Measurements from ENCODE around the gene SYT9. TPM values are rescaled to one million over a fixed set of nuclear protein-coding genes. Genes with fewer than 3 reads are reported as not detected.

The SYT9 gene
- total and polyA plus RNA-seq, 2 of the 4 experiments (the other 2 are of a cell fraction), result not detected

- ChIA-PET CTCF (no interaction called here), POLR2A (ENCODE audit: unreplicated experiment) (no interaction called here)
- no peak overlapping the region for H3K9ac ChIP-seq (ENCODE audit: low read depth, low read length)
- no peaks in the 10 kb centered on the region for H3K27me3 ChIP-seq (ENCODE audit: control insufficient read depth, insufficient read depth, low read length)
- H4K20me1 ChIP-seq (ENCODE audit: insufficient read depth, low read length), result no peaks in the 10 kb centered on the region
- H4K5ac ChIP-seq (ENCODE audit: low read depth, low read length), result no peak overlapping the region
- no peak overlapping the region for H3K4me3 ChIP-seq (ENCODE audit: insufficient read depth, low read depth, low read length)
- H2BK120ac ChIP-seq (ENCODE audit: low read depth, low read length), result no peak overlapping the region
- WGBS, 2 experiments (ENCODE audit: extremely low coverage in 2 of 2, insufficient read length in 1 of 2), result no CpG with 5 or more reads among the region's 1 CpG
- H4K8ac ChIP-seq (ENCODE audit: low read depth in 2 of 2, low read length in 2 of 2), result no peak overlapping the region
- no TSS peak for BruUV-seq (replicated peaks)
- H2BK15ac ChIP-seq (ENCODE audit: low read depth, low read length), result no peak overlapping the region
- in situ Hi-C loops (cut with MboI; ENCODE audit: low sequenced_read_pairs), result no loop called here
- H2AK5ac ChIP-seq (ENCODE audit: low read depth, low read length), result no peak overlapping the region
- no peak overlapping the region for H2AK9ac ChIP-seq (replicated peaks; ENCODE audit: low read depth, low read length, poor library complexity)
- H2BK20ac ChIP-seq (ENCODE audit: low read depth, low read length), result no peak overlapping the region
- H3K4ac ChIP-seq (ENCODE audit: low read depth, low read length), result no peak overlapping the region
- no peak overlapping the region for H3K56ac ChIP-seq (ENCODE audit: extremely low read depth, insufficient read depth, low read length)
- H3K27ac ChIP-seq (ENCODE audit: insufficient read depth, low read length), result no peak overlapping the region
- TF ChIP-seq MXI1 (IDR thresholded peaks at IDR 0.05; ENCODE audit: borderline replicate concordance, low read depth, low read length) (no peak), FOS (IDR thresholded peaks at IDR 0.05; ENCODE audit: low read depth, low read length) (no peak), CEBPB (IDR thresholded peaks at IDR 0.05; ENCODE audit: low read depth, low read length) (no peak)
- H2BK5ac ChIP-seq (ENCODE audit: low read depth, low read length, poor library complexity, severe bottlenecking), result no peak overlapping the region
- H3K4me2 ChIP-seq (ENCODE audit: low read depth, low read length), result no peak overlapping the region
- no peaks in the 10 kb centered on the region for H3K9me3 ChIP-seq (ENCODE audit: control insufficient read depth, insufficient read depth, low read length)
- H3K4me1 ChIP-seq (ENCODE audit: control insufficient read depth, insufficient read depth, low read length), result no peaks in the 10 kb centered on the region
- no peak overlapping the region for H3K18ac ChIP-seq (ENCODE audit: low read depth, low read length)
- intact Hi-C loops (cut with micrococcal nuclease), result no loop called here
- DNase-seq (no peak), ATAC-seq (ENCODE audit: low read depth) (no peak)
- H3K36me3 ChIP-seq (ENCODE audit: control insufficient read depth, insufficient read depth, low read length), result no peaks in the 10 kb centered on the region
- dilution Hi-C loops (cut with HindIII; ENCODE audit: low sequenced_read_pairs, unreplicated experiment), result no loop called here
- H3K79me1 ChIP-seq (ENCODE audit: low read depth in 1 of 2, low read length in 2 of 2), result no peaks in the 10 kb centered on the region
- no peak overlapping the region for H3K14ac ChIP-seq (replicated peaks; ENCODE audit: low read depth, low read length)
- H3K9me1 ChIP-seq (ENCODE audit: insufficient read depth, low read length), result no peaks in the 10 kb centered on the region
- no peak overlapping the region for H3K23ac ChIP-seq (ENCODE audit: low read depth, low read length)
- H2AFZ ChIP-seq (replicated peaks; ENCODE audit: low read length, poor library complexity), result no peak overlapping the region
- H4K91ac ChIP-seq (ENCODE audit: insufficient read depth, low read depth, low read length), result no peak overlapping the region
Observed at GRCh38 chr11:7492253-7492652, 240.5 kb downstream of the SYT9 start.
